Mucosa of stomach (tissue), 1 donor: ENCODE results near the gene DACT2.

ENCODE experiments used
- H3K27me3 ChIP-seq: one replicate; pipeline ENCODE4 v1.7.0; 2013; ENCODE audit warnings: mild to moderate bottlenecking, low read length; ENCODE audit not compliant: control insufficient read depth, insufficient read depth
- H3K36me3 ChIP-seq: one replicate; pipeline ENCODE4 v1.7.0; 2013; ENCODE audit warnings: low read length; ENCODE audit not compliant: control insufficient read depth, insufficient read depth
- H3K4me1 ChIP-seq: one replicate; pipeline ENCODE4 v1.7.0; 2013; ENCODE audit warnings: mild to moderate bottlenecking, low read length; ENCODE audit not compliant: control insufficient read depth, insufficient read depth
- H3K4me3 ChIP-seq: one replicate; pipeline ENCODE4 v1.7.0; 2013; ENCODE audit warnings: low read length
- H3K9ac ChIP-seq: one replicate; pipeline ENCODE4 v1.7.0; 2013; ENCODE audit warnings: mild to moderate bottlenecking, low read length, moderate library complexity
- H3K9me3 ChIP-seq: one replicate; pipeline ENCODE4 v1.7.0; 2013; ENCODE audit warnings: mild to moderate bottlenecking, low read length, moderate library complexity; ENCODE audit not compliant: control insufficient read depth
- donor health status: Pancreatic carcinoma.

DACT2 gene

GRCh38 chr6:168345896-168346754 lies 26.5 kb upstream of the DACT2 start:
- Histone ChIP-seq H3K27me3 (no peaks in the 10 kb centered on the region), H3K9me3 (no peaks in the 10 kb centered on the region), H3K36me3 (no peaks in the 10 kb centered on the region), H3K4me3 (no peak overlapping the region), H3K9ac (no peak overlapping the region), H3K4me1 (peaks cover 13% of the 10 kb centered on the region)

DNA sequence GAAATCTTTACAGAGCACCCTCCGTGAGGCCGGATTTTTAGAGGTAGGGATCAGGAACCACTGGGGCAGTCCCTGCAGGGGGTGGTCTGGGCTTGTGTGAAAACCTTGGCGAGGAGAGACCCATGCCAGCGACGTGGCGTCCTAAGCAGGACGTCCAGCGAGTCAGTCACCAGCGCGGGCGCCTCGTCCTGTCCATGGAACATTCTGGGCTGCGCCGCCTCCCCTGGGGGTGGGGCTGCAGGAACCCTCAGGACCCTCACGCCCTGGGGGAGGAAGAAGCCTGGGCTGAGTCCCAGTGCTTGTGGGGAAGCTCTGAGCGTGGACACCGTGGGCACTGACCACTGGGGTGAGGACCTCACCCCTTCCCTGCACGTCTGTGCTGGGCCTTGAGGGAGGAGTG lies 25.7 kb upstream of the DACT2 start:
- peaks cover 13% of the 10 kb centered on the region for H3K4me1 ChIP-seq
- no peaks in the 10 kb centered on the region for H3K27me3 ChIP-seq
- H3K9me3 ChIP-seq, result no peaks in the 10 kb centered on the region
- no peak overlapping the region for H3K4me3 ChIP-seq
- no peaks in the 10 kb centered on the region for H3K36me3 ChIP-seq
- no peak overlapping the region for H3K9ac ChIP-seq

DNA sequence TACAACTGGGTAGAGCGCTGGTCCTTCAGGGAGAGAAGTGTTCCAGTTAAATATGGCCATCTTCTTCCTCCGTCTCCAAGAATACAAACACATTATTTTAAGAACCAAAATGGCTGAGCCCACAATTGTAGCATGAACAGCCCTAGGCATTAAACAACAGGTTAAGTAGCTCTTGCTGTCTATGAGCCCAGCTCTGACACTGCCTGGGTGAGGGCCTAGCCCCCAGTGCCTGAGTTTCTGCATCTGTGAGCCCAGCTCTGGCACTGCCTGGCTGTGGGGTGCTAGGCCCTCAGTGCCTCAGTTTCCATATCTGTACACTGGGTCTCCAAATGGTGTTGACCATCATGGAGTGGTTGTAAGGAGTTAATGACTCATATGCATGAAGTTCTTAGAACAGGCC lies 24.8 kb upstream of the DACT2 start:
- Histone ChIP-seq H3K9me3 (no peaks in the 10 kb centered on the region), H3K4me1 (peaks cover 13% of the 10 kb centered on the region), H3K9ac (no peak overlapping the region), H3K4me3 (no peak overlapping the region), H3K36me3 (no peaks in the 10 kb centered on the region), H3K27me3 (no peaks in the 10 kb centered on the region)

DNA sequence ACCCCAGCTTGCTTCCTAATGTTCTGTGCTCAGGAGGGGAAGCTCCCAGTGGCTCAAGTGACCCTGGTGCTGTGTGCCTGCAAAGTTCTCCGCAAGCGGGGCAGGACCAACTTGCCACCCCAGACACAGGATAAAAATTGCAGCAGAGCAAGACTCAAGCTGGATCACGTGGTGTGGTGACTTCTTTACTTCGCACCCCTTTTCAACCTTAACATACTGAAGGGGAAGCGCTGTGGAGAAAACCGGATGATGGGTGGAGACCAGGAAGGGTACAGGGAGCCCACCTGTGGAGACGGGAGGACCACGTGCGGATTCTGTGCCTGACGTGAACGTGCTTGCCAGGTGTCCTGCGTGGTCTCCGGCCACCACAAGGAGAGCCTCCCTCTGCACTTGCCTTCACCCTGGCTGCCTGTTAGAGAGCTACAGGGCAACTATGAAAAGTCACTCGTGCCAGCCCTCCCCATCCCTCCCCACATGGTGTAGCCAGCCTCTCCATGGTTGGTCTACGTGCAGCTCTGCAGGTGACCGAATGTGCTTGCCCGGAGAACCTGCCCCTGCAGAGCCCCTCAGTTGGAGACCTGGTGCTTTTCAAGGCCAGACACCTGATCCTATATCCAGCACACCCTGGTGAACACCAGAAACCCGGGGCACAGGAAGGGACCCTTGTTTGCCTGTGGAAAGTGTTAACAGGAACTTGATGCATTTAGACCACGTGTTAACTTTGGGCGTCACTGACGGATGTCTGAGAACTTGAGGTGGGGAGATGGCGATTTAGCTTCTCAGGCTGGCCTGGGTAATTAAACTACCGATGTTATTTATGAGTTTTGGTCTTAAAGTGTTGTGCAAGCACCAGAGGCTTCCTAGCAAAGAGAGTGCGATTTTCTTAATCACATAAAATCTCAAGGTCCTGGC lies 23.9 kb upstream of the DACT2 start:
- H3K4me1 ChIP-seq, result peaks cover 13% of the 10 kb centered on the region
- no peaks in the 10 kb centered on the region for H3K36me3 ChIP-seq
- no peaks in the 10 kb centered on the region for H3K27me3 ChIP-seq

DNA sequence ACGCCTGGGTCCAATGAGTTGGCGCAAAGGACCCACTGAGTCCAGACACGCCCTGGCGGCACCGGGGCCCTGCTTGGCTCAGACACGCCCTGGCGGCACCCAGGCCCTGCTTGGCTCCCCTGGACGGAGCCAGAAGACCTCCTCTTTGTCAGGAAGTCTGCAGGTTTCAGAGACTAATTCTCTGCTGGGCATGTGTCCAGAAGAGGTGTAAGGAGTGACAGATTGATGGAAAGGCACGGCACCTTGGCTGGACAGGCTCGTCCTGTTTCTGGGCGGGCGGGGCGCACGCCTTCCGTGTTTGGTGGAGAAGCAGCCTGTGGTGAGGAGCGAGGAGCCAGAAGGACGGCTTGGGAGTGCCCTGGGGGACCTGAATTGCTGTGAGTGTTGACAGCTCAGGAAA lies 23.1 kb upstream of the DACT2 start:
- no peak overlapping the region for H3K9ac ChIP-seq
- no peaks in the 10 kb centered on the region for H3K36me3 ChIP-seq
- H3K4me1 ChIP-seq, result peaks cover 13% of the 10 kb centered on the region
- H3K9me3 ChIP-seq, result no peaks in the 10 kb centered on the region
- no peak overlapping the region for H3K4me3 ChIP-seq
- no peaks in the 10 kb centered on the region for H3K27me3 ChIP-seq

More for the DNA sequence above, 23.9 kb upstream of the DACT2 start:
- H3K4me3 ChIP-seq, result no peak overlapping the region
- H3K9me3 ChIP-seq, result no peaks in the 10 kb centered on the region
- H3K9ac ChIP-seq, result no peak overlapping the region

GRCh38 chr6:168341280-168341900 lies 21.8 kb upstream of the DACT2 start:
- Histone ChIP-seq H3K4me3 (no peak overlapping the region), H3K36me3 (no peaks in the 10 kb centered on the region), H3K9me3 (no peaks in the 10 kb centered on the region), H3K4me1 (peaks cover 13% of the 10 kb centered on the region), H3K9ac (no peak overlapping the region), H3K27me3 (no peaks in the 10 kb centered on the region)

- Histone ChIP-seq H3K4me3 (no peak overlapping the region), H3K9me3 (no peaks in the 10 kb centered on the region), H3K36me3 (no peaks in the 10 kb centered on the region), H3K4me1 (peaks cover 13% of the 10 kb centered on the region), H3K27me3 (no peaks in the 10 kb centered on the region), H3K9ac (no peak overlapping the region)
These were observed 21.2 kb upstream of the DACT2 start for GRCh38 chr6:168340819-168341218.

GRCh38 chr6:168338777-168339176 lies 19.2 kb upstream of the DACT2 start:
- Histone ChIP-seq H3K4me3 (no peak overlapping the region), H3K9ac (no peak overlapping the region), H3K4me1 (peaks cover 13% of the 10 kb centered on the region), H3K9me3 (no peaks in the 10 kb centered on the region), H3K36me3 (no peaks in the 10 kb centered on the region), H3K27me3 (no peaks in the 10 kb centered on the region)

DNA sequence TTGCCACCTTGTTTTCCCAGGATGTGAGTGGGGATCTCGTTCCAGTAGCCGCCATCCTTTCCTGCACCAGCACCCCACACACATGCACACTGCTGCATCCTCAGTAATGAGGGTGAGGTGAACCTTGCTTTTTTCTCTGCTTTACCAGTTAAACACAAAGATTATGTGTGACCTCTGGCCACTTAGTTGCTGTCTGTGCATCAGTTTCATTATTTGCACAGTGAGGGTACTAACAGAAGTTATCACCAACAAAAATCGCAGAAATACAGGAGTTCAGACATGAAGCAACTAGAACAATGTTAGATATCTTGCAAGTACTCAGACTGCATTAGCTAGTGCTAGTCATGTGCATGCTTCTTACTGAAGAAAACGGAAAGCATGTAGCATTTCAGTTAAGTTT lies 17.4 kb upstream of the DACT2 start:
- no peaks in the 10 kb centered on the region for H3K27me3 ChIP-seq
- H3K36me3 ChIP-seq, result no peaks in the 10 kb centered on the region
- no peak overlapping the region for H3K4me3 ChIP-seq
- H3K4me1 ChIP-seq, result no peaks in the 10 kb centered on the region
- H3K9me3 ChIP-seq, result no peaks in the 10 kb centered on the region
- H3K9ac ChIP-seq, result no peak overlapping the region

- H3K27me3 ChIP-seq, result no peaks in the 10 kb centered on the region
- H3K9me3 ChIP-seq, result no peaks in the 10 kb centered on the region
- H3K36me3 ChIP-seq, result no peaks in the 10 kb centered on the region
- H3K4me3 ChIP-seq, result no peak overlapping the region
- no peaks in the 10 kb centered on the region for H3K4me1 ChIP-seq
- H3K9ac ChIP-seq, result no peak overlapping the region
These were observed 14.4 kb upstream of the DACT2 start for GRCh38 chr6:168333989-168334388.

GRCh38 chr6:168333491-168333890 lies 13.9 kb upstream of the DACT2 start:
- Histone ChIP-seq H3K27me3 (no peaks in the 10 kb centered on the region), H3K9me3 (no peaks in the 10 kb centered on the region), H3K4me1 (no peaks in the 10 kb centered on the region), H3K4me3 (no peak overlapping the region), H3K36me3 (no peaks in the 10 kb centered on the region), H3K9ac (no peak overlapping the region)

DNA sequence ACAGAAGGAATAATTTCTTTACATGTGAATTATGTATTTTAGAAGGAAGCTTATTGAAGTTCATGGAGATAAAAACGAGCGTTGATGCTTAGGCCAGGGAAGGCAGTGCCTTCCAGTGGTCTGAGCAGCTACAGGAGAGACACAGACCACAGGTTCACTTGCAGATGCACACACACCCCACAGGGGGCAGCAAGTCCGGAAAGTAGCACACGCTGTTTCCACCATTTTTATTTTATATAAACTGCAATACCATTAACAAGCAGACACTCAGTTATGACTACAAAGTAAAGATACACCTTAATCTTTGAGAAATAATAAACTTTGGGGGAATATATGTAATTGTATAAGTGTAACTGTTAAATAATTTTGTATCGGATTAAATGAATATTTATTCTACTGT lies 13.5 kb upstream of the DACT2 start:
- Histone ChIP-seq H3K27me3 (no peaks in the 10 kb centered on the region), H3K4me3 (no peak overlapping the region), H3K9me3 (no peaks in the 10 kb centered on the region)

More for the DNA sequence above, 13.5 kb upstream of the DACT2 start:
- Histone ChIP-seq H3K4me1 (no peaks in the 10 kb centered on the region), H3K36me3 (no peaks in the 10 kb centered on the region), H3K9ac (no peak overlapping the region)
